Measurements from ENCODE around the gene ASH1L.

The ASH1L gene

GRCh38 chr1:155474146-155474545 is 88.5 kb downstream of the ASH1L start:
- Histone ChIP-seq H3K9ac (ENCODE audit: low read depth in 1 of 2, low read length in 2 of 2) (no peak overlapping the region), H3K4me1 (ENCODE audit: control insufficient read depth in 1 of 2, insufficient read depth in 2 of 2, low read length in 2 of 2) (no peaks in the 10 kb centered on the region), H3K9me3 (ENCODE audit: control insufficient read depth in 1 of 2, low read length in 2 of 2) (peaks cover 2 to 13% of the 10 kb centered on the region in 2 donors), H3K36me3 (ENCODE audit: control insufficient read depth in 1 of 2, insufficient read depth in 2 of 2, low read length in 2 of 2) (peaks cover 8 to 22% of the 10 kb centered on the region in 2 donors), H3K27ac (ENCODE audit: low read depth, low read length) (no peak overlapping the region), H3K4me3 (ENCODE audit: low read depth in 1 of 2, low read length in 2 of 2) (no peak overlapping the region), H3K27me3 (ENCODE audit: control insufficient read depth in 1 of 2, insufficient read depth in 2 of 2, low read length in 2 of 2) (no peaks in the 10 kb centered on the region)

GRCh38 chr1:155473151-155473821 is 89.3 kb downstream of the ASH1L start:
- H3K4me1 ChIP-seq (ENCODE audit: control insufficient read depth in 1 of 2, insufficient read depth in 2 of 2, low read length in 2 of 2): no peaks in the 10 kb centered on the region
- peaks cover 2 to 13% of the 10 kb centered on the region in 2 donors for H3K9me3 ChIP-seq (ENCODE audit: control insufficient read depth in 1 of 2, low read length in 2 of 2)
- H3K27ac ChIP-seq (ENCODE audit: low read depth, low read length): no peak overlapping the region
- H3K9ac ChIP-seq (ENCODE audit: low read depth in 1 of 2, low read length in 2 of 2): no peak overlapping the region
- no peak overlapping the region for H3K4me3 ChIP-seq (ENCODE audit: low read depth in 1 of 2, low read length in 2 of 2)
- no peaks in the 10 kb centered on the region for H3K27me3 ChIP-seq (ENCODE audit: control insufficient read depth in 1 of 2, insufficient read depth in 2 of 2, low read length in 2 of 2)
- peaks cover 8 to 14% of the 10 kb centered on the region in 2 donors for H3K36me3 ChIP-seq (ENCODE audit: control insufficient read depth in 1 of 2, insufficient read depth in 2 of 2, low read length in 2 of 2)

GRCh38 chr1:155472491-155473083 is 90.0 kb downstream of the ASH1L start:
- Histone ChIP-seq H3K36me3 (ENCODE audit: control insufficient read depth in 1 of 2, insufficient read depth in 2 of 2, low read length in 2 of 2) (peaks cover 8% of the 10 kb centered on the region in 2 donors), H3K4me3 (ENCODE audit: low read depth in 1 of 2, low read length in 2 of 2) (no peak overlapping the region), H3K4me1 (ENCODE audit: control insufficient read depth in 1 of 2, insufficient read depth in 2 of 2, low read length in 2 of 2) (no peaks in the 10 kb centered on the region), H3K9ac (ENCODE audit: low read depth in 1 of 2, low read length in 2 of 2) (no peak overlapping the region), H3K27me3 (ENCODE audit: control insufficient read depth in 1 of 2, insufficient read depth in 2 of 2, low read length in 2 of 2) (no peaks in the 10 kb centered on the region), H3K9me3 (ENCODE audit: control insufficient read depth in 1 of 2, low read length in 2 of 2) (peaks cover 2 to 13% of the 10 kb centered on the region in 2 donors), H3K27ac (ENCODE audit: low read depth, low read length) (no peak overlapping the region)

GRCh38 chr1:155471891-155472290 is 90.7 kb downstream of the ASH1L start:
- Histone ChIP-seq H3K4me3 (ENCODE audit: low read depth in 1 of 2, low read length in 2 of 2) (no peak overlapping the region), H3K9ac (ENCODE audit: low read depth in 1 of 2, low read length in 2 of 2) (no peak overlapping the region), H3K27me3 (ENCODE audit: control insufficient read depth in 1 of 2, insufficient read depth in 2 of 2, low read length in 2 of 2) (no peaks in the 10 kb centered on the region), H3K4me1 (ENCODE audit: control insufficient read depth in 1 of 2, insufficient read depth in 2 of 2, low read length in 2 of 2) (no peaks in the 10 kb centered on the region), H3K9me3 (ENCODE audit: control insufficient read depth in 1 of 2, low read length in 2 of 2) (peaks cover 2 to 13% of the 10 kb centered on the region in 2 donors), H3K27ac (ENCODE audit: low read depth, low read length) (no peak overlapping the region), H3K36me3 (ENCODE audit: control insufficient read depth in 1 of 2, insufficient read depth in 2 of 2, low read length in 2 of 2) (peaks cover 8% of the 10 kb centered on the region in 2 donors)

GRCh38 chr1:155471026-155471425 is 91.6 kb downstream of the ASH1L start:
- no peak overlapping the region for H3K4me3 ChIP-seq (ENCODE audit: low read depth in 1 of 2, low read length in 2 of 2)
- H3K4me1 ChIP-seq (ENCODE audit: control insufficient read depth in 1 of 2, insufficient read depth in 2 of 2, low read length in 2 of 2): no peaks in the 10 kb centered on the region
- H3K27ac ChIP-seq (ENCODE audit: low read depth, low read length): no peak overlapping the region

GRCh38 chr1:155466996-155467395 is 95.6 kb downstream of the ASH1L start:
- Histone ChIP-seq H3K4me3 (ENCODE audit: low read depth in 1 of 2, low read length in 2 of 2) (no peak overlapping the region), H3K9me3 (ENCODE audit: control insufficient read depth in 1 of 2, low read length in 2 of 2) (peaks cover 2 to 11% of the 10 kb centered on the region in 2 donors), H3K4me1 (ENCODE audit: control insufficient read depth in 1 of 2, insufficient read depth in 2 of 2, low read length in 2 of 2) (no peaks in the 10 kb centered on the region), H3K27me3 (ENCODE audit: control insufficient read depth in 1 of 2, insufficient read depth in 2 of 2, low read length in 2 of 2) (no peaks in the 10 kb centered on the region), H3K9ac (ENCODE audit: low read depth in 1 of 2, low read length in 2 of 2) (no peak overlapping the region), H3K36me3 (ENCODE audit: control insufficient read depth in 1 of 2, insufficient read depth in 2 of 2, low read length in 2 of 2) (peaks cover 11 to 13% of the 10 kb centered on the region in 2 donors), H3K27ac (ENCODE audit: low read depth, low read length) (no peak overlapping the region)

More at GRCh38 chr1:155471026-155471425, 91.6 kb downstream of the ASH1L start:
- Histone ChIP-seq H3K9me3 (ENCODE audit: control insufficient read depth in 1 of 2, low read length in 2 of 2) (peaks cover 2 to 13% of the 10 kb centered on the region in 2 donors), H3K27me3 (ENCODE audit: control insufficient read depth in 1 of 2, insufficient read depth in 2 of 2, low read length in 2 of 2) (no peaks in the 10 kb centered on the region), H3K36me3 (ENCODE audit: control insufficient read depth in 1 of 2, insufficient read depth in 2 of 2, low read length in 2 of 2) (peaks cover 8% of the 10 kb centered on the region in 2 donors), H3K9ac (ENCODE audit: low read depth in 1 of 2, low read length in 2 of 2) (no peak overlapping the region)

GRCh38 chr1:155466617-155466972 is 96.0 kb downstream of the ASH1L start:
- no peak overlapping the region for H3K27ac ChIP-seq (ENCODE audit: low read depth, low read length)

GRCh38 chr1:155463865-155464650 is 98.5 kb downstream of the ASH1L start:
- H3K9me3 ChIP-seq (ENCODE audit: control insufficient read depth in 1 of 2, low read length in 2 of 2): no peaks in the 10 kb centered on the region
- H3K4me3 ChIP-seq (ENCODE audit: low read depth in 1 of 2, low read length in 2 of 2): no peak overlapping the region
- H3K27ac ChIP-seq (ENCODE audit: low read depth, low read length): no peak overlapping the region
- H3K27me3 ChIP-seq (ENCODE audit: control insufficient read depth in 1 of 2, insufficient read depth in 2 of 2, low read length in 2 of 2): no peaks in the 10 kb centered on the region
- peaks cover 5 to 6% of the 10 kb centered on the region in 2 donors for H3K36me3 ChIP-seq (ENCODE audit: control insufficient read depth in 1 of 2, insufficient read depth in 2 of 2, low read length in 2 of 2)
- H3K4me1 ChIP-seq (ENCODE audit: control insufficient read depth in 1 of 2, insufficient read depth in 2 of 2, low read length in 2 of 2): no peaks in the 10 kb centered on the region
- H3K9ac ChIP-seq (ENCODE audit: low read depth in 1 of 2, low read length in 2 of 2): no peak overlapping the region

More at GRCh38 chr1:155466617-155466972, 96.0 kb downstream of the ASH1L start:
- H3K4me1 ChIP-seq (ENCODE audit: control insufficient read depth in 1 of 2, insufficient read depth in 2 of 2, low read length in 2 of 2): no peaks in the 10 kb centered on the region
- H3K36me3 ChIP-seq (ENCODE audit: control insufficient read depth in 1 of 2, insufficient read depth in 2 of 2, low read length in 2 of 2): peaks cover 8 to 12% of the 10 kb centered on the region in 2 donors
- H3K4me3 ChIP-seq (ENCODE audit: low read depth in 1 of 2, low read length in 2 of 2): no peak overlapping the region
- H3K27me3 ChIP-seq (ENCODE audit: control insufficient read depth in 1 of 2, insufficient read depth in 2 of 2, low read length in 2 of 2): no peaks in the 10 kb centered on the region
- H3K9ac ChIP-seq (ENCODE audit: low read depth in 1 of 2, low read length in 2 of 2): no peak overlapping the region
- peaks cover 2 to 7% of the 10 kb centered on the region in 2 donors for H3K9me3 ChIP-seq (ENCODE audit: control insufficient read depth in 1 of 2, low read length in 2 of 2)

- Histone ChIP-seq H3K36me3 (ENCODE audit: control insufficient read depth in 1 of 2, insufficient read depth in 2 of 2, low read length in 2 of 2) (peaks cover 5 to 16% of the 10 kb centered on the region in 2 donors), H3K9ac (ENCODE audit: low read depth in 1 of 2, low read length in 2 of 2) (no peak overlapping the region), H3K27ac (ENCODE audit: low read depth, low read length) (no peak overlapping the region)
These were observed 104.5 kb downstream of the ASH1L start for GRCh38 chr1:155458111-155458510.

GRCh38 chr1:155457266-155457665 is 105.3 kb downstream of the ASH1L start:
- Histone ChIP-seq H3K4me1 (ENCODE audit: control insufficient read depth in 1 of 2, insufficient read depth in 2 of 2, low read length in 2 of 2) (no peaks in the 10 kb centered on the region), H3K27ac (ENCODE audit: low read depth, low read length) (no peak overlapping the region), H3K9ac (ENCODE audit: low read depth in 1 of 2, low read length in 2 of 2) (no peak overlapping the region), H3K27me3 (ENCODE audit: control insufficient read depth in 1 of 2, insufficient read depth in 2 of 2, low read length in 2 of 2) (no peaks in the 10 kb centered on the region), H3K9me3 (ENCODE audit: control insufficient read depth in 1 of 2, low read length in 2 of 2) (no peaks in the 10 kb centered on the region), H3K36me3 (ENCODE audit: control insufficient read depth in 1 of 2, insufficient read depth in 2 of 2, low read length in 2 of 2) (peaks cover 3 to 20% of the 10 kb centered on the region in 2 donors), H3K4me3 (ENCODE audit: low read depth in 1 of 2, low read length in 2 of 2) (no peak overlapping the region)

More at GRCh38 chr1:155458111-155458510, 104.5 kb downstream of the ASH1L start:
- Histone ChIP-seq H3K9me3 (ENCODE audit: control insufficient read depth in 1 of 2, low read length in 2 of 2) (no peaks in the 10 kb centered on the region), H3K4me3 (ENCODE audit: low read depth in 1 of 2, low read length in 2 of 2) (no peak overlapping the region), H3K27me3 (ENCODE audit: control insufficient read depth in 1 of 2, insufficient read depth in 2 of 2, low read length in 2 of 2) (no peaks in the 10 kb centered on the region), H3K4me1 (ENCODE audit: control insufficient read depth in 1 of 2, insufficient read depth in 2 of 2, low read length in 2 of 2) (no peaks in the 10 kb centered on the region)
